Stimulated activated CD8-positive, alpha-beta memory T cell treated with anti-CD3 and anti-CD28 coated beads, Interleukin-12 subunit alpha, Interleukin-12 subunit beta, amount 100 ng/mL, for 4 hours (primary cell): ENCODE data around the gene TRIP13.
"Not testable (repeated sequence)": the region's sequence is repeated elsewhere in the genome, so short reads cannot be mapped to it uniquely, and the experiment has no call there.

Source experiments
- DNase-seq: peaks from one replicate; pipeline ENCODE4 v3.0.0-alpha.2; 2020; ENCODE audit warnings: low read depth

The TRIP13 gene

GRCh38 chr5:939368-939767 lies 46.7 kb downstream of the TRIP13 start:
- no peak for DNase-seq

GRCh38 chr5:940741-941140 lies 48.1 kb downstream of the TRIP13 start:
- not testable (repeated sequence) for DNase-seq

GRCh38 chr5:943201-943917 lies 50.7 kb downstream of the TRIP13 start:
- DNase-seq: no peak

GRCh38 chr5:943918-944620 lies 51.4 kb downstream of the TRIP13 start:
- no peak for DNase-seq

GRCh38 chr5:944621-944927 lies 51.9 kb downstream of the TRIP13 start:
- no peak for DNase-seq

- no peak for DNase-seq
Measured at GRCh38 chr5:944992-945685, 52.5 kb downstream of the TRIP13 start.

GRCh38 chr5:945691-946551 lies 53.2 kb downstream of the TRIP13 start:
- no peak for DNase-seq

- no peak for DNase-seq
Measured at GRCh38 chr5:946720-947625, 54.3 kb downstream of the TRIP13 start.

- no peak for DNase-seq
Measured at GRCh38 chr5:947626-948471, 55.2 kb downstream of the TRIP13 start.

GRCh38 chr5:948472-949274 lies 56.0 kb downstream of the TRIP13 start:
- DNase-seq: no peak

GRCh38 chr5:949275-949543 lies 56.5 kb downstream of the TRIP13 start:
- DNase-seq: no peak

- DNase-seq: no peak
Measured at GRCh38 chr5:949815-950560, 57.3 kb downstream of the TRIP13 start.

- DNase-seq: no peak
Measured at GRCh38 chr5:951940-952596, 59.4 kb downstream of the TRIP13 start.

GRCh38 chr5:952597-953271 lies 60.0 kb downstream of the TRIP13 start:
- DNase-seq: no peak

- DNase-seq: no peak
Measured at GRCh38 chr5:953535-954449, 61.1 kb downstream of the TRIP13 start.

- DNase-seq: no peak
Measured at GRCh38 chr5:955886-956761, 63.4 kb downstream of the TRIP13 start.
